B cell (primary cell): Measurements from ENCODE around the gene SUSD5. TPM values are rescaled to one million over a fixed set of nuclear protein-coding genes. Genes with fewer than 3 reads are reported as not detected.

Experiments
- ATAC-seq: fragments of 200-7000 bp; cut with Tn5 transposase; one replicate; pipeline ENCODE4 v1.10.0; 2021; ENCODE audit warnings: low read depth, mild to moderate bottlenecking, moderate number of reproducible peaks, moderate library complexity
- CTCF ChIA-PET: fragments of 350-600 bp; sonication (Branson Sonifier 250); formaldehyde crosslinking; loops from one replicate; lab custom pipeline; 2021; ENCODE audit warnings: antibody characterized with exemption, inconsistent platforms; lab: Charles Lee
- POLR2A ChIA-PET: fragments of 350-600 bp; sonication (Branson Sonifier 250); formaldehyde crosslinking; loops from one replicate; lab custom pipeline; 2021; ENCODE audit warnings: antibody characterized with exemption; lab: Charles Lee
- DNase-seq: peaks from one replicate; pipeline ENCODE4 v3.0.0; 2013
- H2AFZ ChIP-seq: 2 replicates; pipeline ENCODE4 v1.6.1; 2012; ENCODE audit warnings: mild to moderate bottlenecking, low read depth, low read length; ENCODE audit not compliant: insufficient read depth, poor library complexity, severe bottlenecking
- H3K27ac ChIP-seq, 2 donors: 1 replicate in 1 of 2; 2 replicates in 1 of 2; pipeline ENCODE4 v1.5.1; 2012 to 2013; ENCODE audit warnings: low read length in 2 of 2, mild to moderate bottlenecking in 2 of 2, moderate library complexity in 1 of 2
- H3K27me3 ChIP-seq, 4 experiments: fragments of 200-600 bp in 1 of 4; sonication (generic) in 1 of 4; replicated peaks in 1 of 4; 1 replicate in 2 of 4; 2 replicates in 2 of 4; pipeline versions ENCODE4 v1.6.1 to v1.7.0; 2013 to 2016; ENCODE audit warnings: low read length in 3 of 4, mild to moderate bottlenecking in 2 of 4, mixed read lengths in 1 of 4, moderate library complexity in 1 of 4; ENCODE audit not compliant: insufficient read depth in 4 of 4, control insufficient read depth in 3 of 4; ENCODE audit errors: control extremely low read depth in 1 of 4
- H3K36me3 ChIP-seq, 2 experiments: replicated peaks in 1 of 2; 1 replicate in 1 of 2; 2 replicates in 1 of 2; pipeline versions ENCODE4 v1.6.1 to v1.7.1; 2013; ENCODE audit warnings: low read length in 1 of 2; ENCODE audit not compliant: insufficient read depth in 2 of 2, control insufficient read depth in 1 of 2; ENCODE audit errors: control extremely low read depth in 1 of 2, extremely low read depth in 1 of 2
- H3K4me1 ChIP-seq, 2 donors: fragments of 200-600 bp in 1 of 2; sonication (generic) in 1 of 2; 1 replicate in 1 of 2; 2 replicates in 1 of 2; pipeline versions ENCODE4 v1.5.1 to v1.6.1; 2013 to 2017; ENCODE audit warnings: low read length in 2 of 2; ENCODE audit not compliant: control insufficient read depth in 2 of 2, insufficient read depth in 2 of 2
- H3K4me2 ChIP-seq: replicated peaks from 2 replicates; pipeline ENCODE3; 2012; ENCODE audit warnings: mild to moderate bottlenecking, low read depth, low read length; ENCODE audit not compliant: poor library complexity, severe bottlenecking
- H3K4me3 ChIP-seq, 5 experiments: fragments of 200-600 bp in 1 of 5; sonication (generic) in 1 of 5; 1 replicate in 3 of 5; 2 replicates in 2 of 5; pipeline versions ENCODE4 v1.5.1 to v1.7.0; 2011 to 2016; ENCODE audit warnings: low read length in 4 of 5, mild to moderate bottlenecking in 4 of 5, low read depth in 2 of 5, control low read depth in 1 of 5, moderate library complexity in 1 of 5; ENCODE audit not compliant: insufficient read depth in 1 of 5; ENCODE audit errors: control extremely low read depth in 1 of 5, extremely low read depth in 1 of 5
- H3K79me2 ChIP-seq: fragments of 200-600 bp; sonication (generic); one replicate; pipeline ENCODE4 v1.6.0; 2016; ENCODE audit warnings: low read length; ENCODE audit not compliant: control insufficient read depth, insufficient read depth
- H3K9ac ChIP-seq: fragments of 200-600 bp; sonication (generic); 2 replicates; pipeline ENCODE4 v1.6.1; 2017; ENCODE audit warnings: mild to moderate bottlenecking, low read length, moderate library complexity
- H3K9me3 ChIP-seq, 3 donors: one replicate each; pipeline versions ENCODE4 v1.6.1 to v1.7.1; 2013; ENCODE audit warnings: low read length in 2 of 3; ENCODE audit not compliant: control insufficient read depth in 2 of 3, insufficient read depth in 1 of 3; ENCODE audit errors: control extremely low read depth in 1 of 3
- H4K20me1 ChIP-seq: 2 replicates; pipeline ENCODE4 v1.6.0; 2012; ENCODE audit warnings: mild to moderate bottlenecking, low read length; ENCODE audit not compliant: insufficient read depth, control insufficient read depth, poor library complexity, severe bottlenecking
- H3K27ac Mint-ChIP-seq: one replicate; pipeline ENCODE4 v1.8.0; 2021; ENCODE audit warnings: mixed read lengths
- H3K27me3 Mint-ChIP-seq: one replicate; pipeline ENCODE4 v1.8.0; 2021; ENCODE audit warnings: mixed read lengths
- H3K4me1 Mint-ChIP-seq: one replicate; pipeline ENCODE4 v1.8.0; 2021; ENCODE audit warnings: mixed read lengths
- H3K4me3 Mint-ChIP-seq: one replicate; pipeline ENCODE4 v1.8.0; 2021; ENCODE audit warnings: mixed read lengths
- H3K9me3 Mint-ChIP-seq: one replicate; pipeline ENCODE4 v1.8.0; 2022; ENCODE audit warnings: mixed read lengths; ENCODE audit not compliant: insufficient read depth
- EZH2 ChIP-seq: IDR thresholded peaks from 2 replicates; pipeline ENCODE4 v1.6.1; 2012; ENCODE audit warnings: borderline replicate concordance, low read depth, mild to moderate bottlenecking, moderate library complexity, low read length; ENCODE audit not compliant: insufficient read depth, poor library complexity, severe bottlenecking
- WGBS: methylation state at CpG from one replicate; pipeline ENCODE4 v1.1.5; 2013; ENCODE audit warnings: missing lambda C conversion rate; ENCODE audit not compliant: insufficient coverage; 5-methylcytosine and 5-hydroxymethylcytosine counted together
- intact Hi-C: fragments of 100-400 bp; cut with micrococcal nuclease; formaldehyde crosslinking; loops from one replicate; pipeline ENCODE4 v1.10.0; 2022
- polyA plus RNA-seq: library from polyadenylated mRNA; depleted of rRNA; stranded (reverse); fragments of >200 nt; gene quantifications from 2 replicates; pipeline ENCODE4 v1.2.3, GENCODE V29; 2012
- total RNA-seq, 2 donors: library from RNA; stranded (reverse); fragments of 120-200 nt in 1 of 2; gene quantifications; 1 replicate in 1 of 2; 2 replicates in 1 of 2; pipeline versions ENCODE4 v1.2.3 to v1.2.4, GENCODE V29; 2013 to 2022
- TF ChIP-seq, protein P1 (sequence below): fragments of 200-600 bp; IDR thresholded peaks from one replicate; pipeline ENCODE4 v1.8.0; 2022; ENCODE audit warnings: antibody characterized with exemption, mild to moderate bottlenecking

Gene SUSD5
- total and polyA plus RNA-seq, 2 donors (not counting 1 experiment from before 2014, with no cell fraction given), result 0.15 to 0.30 TPM

GRCh38 chr3:33117461-33117860 is 101.1 kb downstream of the SUSD5 start:
- Histone ChIP-seq H3K27me3 (no peaks in the 10 kb centered on the region), H3K9me3 (no peaks in the 10 kb centered on the region), H3K9ac (no peak overlapping the region), H2AFZ (no peak overlapping the region), H3K79me2 (peaks cover 4% of the 10 kb centered on the region), H3K4me2 (no peak overlapping the region), H3K27ac (no peak overlapping the region), H4K20me1 (peaks cover 4% of the 10 kb centered on the region), H3K36me3 (peaks cover 0 to 15% of the 10 kb centered on the region in 2 experiments), H3K4me3 (no peak overlapping the region), H3K4me1 (peaks cover 25 to 26% of the 10 kb centered on the region in 2 donors)
- intact Hi-C loops, result no loop called here
- DNase-seq, result no peak
- no peaks in the 10 kb centered on the region for H3K27me3 Mint-ChIP-seq
- POLR2A ChIA-PET, result no interaction called here
- CTCF ChIA-PET, result interaction anchor here (0.8 kb wide), 1 partner anchor 14 kb away, joined by 3 read pairs; no protein-coding TSS in a partner anchor
- 100% methylated on average over 3 of the region's 3 CpGs for WGBS
- ATAC-seq, result no peak
- no peak overlapping the region for H3K27ac Mint-ChIP-seq
- H3K9me3 Mint-ChIP-seq, result no peaks in the 10 kb centered on the region
- H3K4me1 Mint-ChIP-seq, result peaks cover 30% of the 10 kb centered on the region
- H3K4me3 Mint-ChIP-seq, result no peak overlapping the region
- TF ChIP-seq, protein P1, sequence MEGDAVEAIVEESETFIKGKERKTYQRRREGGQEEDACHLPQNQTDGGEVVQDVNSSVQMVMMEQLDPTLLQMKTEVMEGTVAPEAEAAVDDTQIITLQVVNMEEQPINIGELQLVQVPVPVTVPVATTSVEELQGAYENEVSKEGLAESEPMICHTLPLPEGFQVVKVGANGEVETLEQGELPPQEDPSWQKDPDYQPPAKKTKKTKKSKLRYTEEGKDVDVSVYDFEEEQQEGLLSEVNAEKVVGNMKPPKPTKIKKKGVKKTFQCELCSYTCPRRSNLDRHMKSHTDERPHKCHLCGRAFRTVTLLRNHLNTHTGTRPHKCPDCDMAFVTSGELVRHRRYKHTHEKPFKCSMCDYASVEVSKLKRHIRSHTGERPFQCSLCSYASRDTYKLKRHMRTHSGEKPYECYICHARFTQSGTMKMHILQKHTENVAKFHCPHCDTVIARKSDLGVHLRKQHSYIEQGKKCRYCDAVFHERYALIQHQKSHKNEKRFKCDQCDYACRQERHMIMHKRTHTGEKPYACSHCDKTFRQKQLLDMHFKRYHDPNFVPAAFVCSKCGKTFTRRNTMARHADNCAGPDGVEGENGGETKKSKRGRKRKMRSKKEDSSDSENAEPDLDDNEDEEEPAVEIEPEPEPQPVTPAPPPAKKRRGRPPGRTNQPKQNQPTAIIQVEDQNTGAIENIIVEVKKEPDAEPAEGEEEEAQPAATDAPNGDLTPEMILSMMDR, result no peak
- no peak for TF ChIP-seq EZH2

- Histone ChIP-seq H3K27me3 (no peaks in the 10 kb centered on the region), H3K4me2 (peak overlapping the region; percentile 81), H3K4me1 (peaks cover 43 to 44% of the 10 kb centered on the region in 2 donors), H2AFZ (peak overlapping the region; percentile 91), H4K20me1 (peaks cover 4% of the 10 kb centered on the region), H3K79me2 (peaks cover 6% of the 10 kb centered on the region), H3K4me3 (peak overlapping the region in 3 of 5 experiments; percentile 74 to 82 (median 76)), H3K27ac (peak overlapping the region; percentile 28 to 76), H3K9me3 (no peaks in the 10 kb centered on the region), H3K36me3 (no peaks in the 10 kb centered on the region), H3K9ac (peak overlapping the region; percentile 77)
- ChIA-PET POLR2A (no interaction called here), CTCF (interaction anchor here (0.6 to 2.9 kb wide), 4 partner anchors 16 to 599 kb away, joined by 3 to 14 read pairs (median 5); no protein-coding TSS in a partner anchor)
- TF ChIP-seq, protein P1, result no peak
- no peak for TF ChIP-seq EZH2
- WGBS, result 43% methylated on average over 12 of the region's 13 CpGs
- ATAC-seq (no peak), DNase-seq (peak; percentile 60)
- Mint-ChIP-seq H3K27me3 (no peaks in the 10 kb centered on the region), H3K4me3 (peak overlapping the region; percentile 94), H3K9me3 (no peaks in the 10 kb centered on the region), H3K27ac (peak overlapping the region; percentile 94), H3K4me1 (peaks cover 46% of the 10 kb centered on the region)
- intact Hi-C loops, result loop anchor here (2.0 kb wide), 2 partner anchors 26 to 326 kb away; partner anchors contain the start of gene UBP1
Measured at GRCh38 chr3:33115024-33115768, 103.4 kb downstream of the SUSD5 start.
